HepG2 (cell line): Measurements from ENCODE around the gene IZUMO4. TPM values are rescaled to one million over a fixed set of nuclear protein-coding genes. Genes with fewer than 3 reads are reported as not detected.

Experiments used
- ATAC-seq: fragments of 200-7000 bp; cut with Tn5 transposase; 3 replicates; pipeline ENCODE4 v1.9.1; 2020; ENCODE audit warnings: mild to moderate bottlenecking, moderate library complexity
- BruUV-seq: library from RNA; stranded (reverse); fragments of 400-500 nt; replicated peaks from 2 replicates; lab custom pipeline; 2021; lab: Mats Ljungman, UMichigan
- CTCF ChIA-PET: fragments of 300-600 bp; formaldehyde crosslinking; extraction: SDS; loops from one replicate; lab custom pipeline; 2021; ENCODE audit warnings: low total read pairs, inconsistent platforms, low intra/inter-chr PET ratio; lab: Yijun Ruan, JAX
- POLR2A ChIA-PET: fragments of 350-600 bp; sonication (Branson Sonifier 250); formaldehyde crosslinking; loops from one replicate; lab custom pipeline; 2020; ENCODE audit warnings: antibody characterized with exemption, inconsistent platforms; lab: Yijun Ruan, JAX
- DNase-seq: peaks from one replicate; pipeline ENCODE4 v3.0.0-alpha.2; 2015; ENCODE audit warnings: low spot score
- FAIRE-seq: peaks from 3 replicates; lab custom pipeline; 2011; peaks lifted over from hg19 to GRCh38; lab: Jason Lieb, UNC
- H2AFZ ChIP-seq: one replicate; pipeline ENCODE4 v1.6.1; 2011; ENCODE audit warnings: low read length, inconsistent platforms
- H3K27ac ChIP-seq: fragments of 300-600 bp; 3 replicates; pipeline ENCODE4 v1.8.0; 2011; ENCODE audit warnings: mixed run types, mild to moderate bottlenecking, mixed read lengths, low read length, inconsistent platforms; ENCODE audit not compliant: insufficient read depth; ENCODE audit errors: extremely low read length
- H3K27me3 ChIP-seq, 2 experiments: fragments of 200-600 bp in 1 of 2; 2 replicates in 1 of 2; 3 replicates in 1 of 2; pipeline versions ENCODE4 v1.6.0 to v1.8.0; 2011; ENCODE audit warnings: low read length in 2 of 2, mild to moderate bottlenecking in 2 of 2, moderate library complexity in 2 of 2, inconsistent platforms in 1 of 2; ENCODE audit not compliant: insufficient read depth in 2 of 2, control insufficient read depth in 1 of 2
- H3K36me3 ChIP-seq, 2 experiments: fragments of 200-600 bp in 1 of 2; replicated peaks in 1 of 2; 2 replicates in 1 of 2; 3 replicates in 1 of 2; pipeline versions ENCODE4 v1.5.1 to v1.8.0; 2011; ENCODE audit warnings: low read length in 2 of 2, inconsistent platforms in 1 of 2; ENCODE audit not compliant: insufficient read depth in 2 of 2, control insufficient read depth in 1 of 2
- H3K4me1 ChIP-seq: 2 replicates; pipeline ENCODE4 v1.5.1; 2012; ENCODE audit warnings: low read length, inconsistent platforms; ENCODE audit not compliant: insufficient read depth
- H3K4me2 ChIP-seq: 2 replicates; pipeline ENCODE4 v1.6.0; 2011; ENCODE audit warnings: low read depth, low read length, inconsistent platforms
- H3K4me3 ChIP-seq, 3 experiments: fragments of 200-600 bp in 1 of 3; sonication (generic), shearing (Covaris generic) in 1 of 3; replicated peaks in 1 of 3; 2 replicates each; pipeline ENCODE4 v1.5.1; 2011 to 2016; ENCODE audit warnings: low read length in 3 of 3, inconsistent platforms in 2 of 3, low read depth in 2 of 3, mild to moderate bottlenecking in 2 of 3, control low read depth in 1 of 3, mixed read lengths in 1 of 3; ENCODE audit not compliant: insufficient read depth in 1 of 3
- H3K79me2 ChIP-seq: one replicate; pipeline ENCODE4 v1.6.1; 2011; ENCODE audit warnings: low read length, inconsistent platforms; ENCODE audit not compliant: insufficient read depth
- H3K9ac ChIP-seq: 2 replicates; pipeline ENCODE4 v1.6.0; 2011; ENCODE audit warnings: mild to moderate bottlenecking, low read depth, low read length, inconsistent platforms; ENCODE audit not compliant: insufficient read depth
- H3K9me3 ChIP-seq: 2 replicates; pipeline ENCODE4 v1.5.1; 2012; ENCODE audit warnings: mild to moderate bottlenecking, low read length
- H4K20me1 ChIP-seq: 2 replicates; pipeline ENCODE4 v1.6.0; 2011; ENCODE audit warnings: inconsistent platforms, mild to moderate bottlenecking, low read length, moderate library complexity; ENCODE audit not compliant: insufficient read depth
- GABPA ChIP-seq, 2 experiments: IDR thresholded peaks; 2 replicates each; pipeline ENCODE4 v1.6.1; 2011 to 2016; ENCODE audit warnings: low read depth in 2 of 2, low read length in 1 of 2, missing biosample characterization in 1 of 2, missing genetic modification characterization in 1 of 2
- RARA ChIP-seq: IDR thresholded peaks from 2 replicates; pipeline ENCODE4 v1.6.1; 2016; ENCODE audit warnings: missing genetic modification reagents, missing compliant biosample characterization
- SRF ChIP-seq: IDR thresholded peaks from 2 replicates; pipeline ENCODE4 v1.6.1; 2011; ENCODE audit warnings: mild to moderate bottlenecking, low read depth, low read length, moderate library complexity
- ZBTB38 ChIP-seq: sonication (generic); formaldehyde crosslinking; IDR thresholded peaks from 2 replicates; pipeline ENCODE4 v1.5.1; 2020; ENCODE audit warnings: mild to moderate bottlenecking, missing genetic modification reagents
- ZNF256 ChIP-seq: sonication (generic); formaldehyde crosslinking; conservative IDR thresholded peaks from 2 replicates; pipeline ENCODE4 v1.4.0; 2020; ENCODE audit warnings: missing genetic modification reagents
- ZNF382 ChIP-seq: sonication (generic); formaldehyde crosslinking; IDR thresholded peaks from 2 replicates; pipeline ENCODE4 v1.5.0; 2020; ENCODE audit warnings: missing genetic modification reagents, mild to moderate bottlenecking, borderline replicate concordance
- WGBS: methylation state at CpG from one replicate; pipeline ENCODE4 v1.1.6; 2017; ENCODE audit warnings: low lambda C conversion rate; 5-methylcytosine and 5-hydroxymethylcytosine counted together
- in situ Hi-C: cut with HindIII; loops from 2 replicates; pipeline ENCODE4 v1.10.0; 2017; ENCODE audit warnings: low pct_unique_long_range_greater_than_20kb; ENCODE audit not compliant: extremely low pct_ligation_motif_present
- intact Hi-C: fragments of 100-400 bp; cut with micrococcal nuclease; formaldehyde crosslinking; loops from one replicate; pipeline ENCODE4 v1.10.0; 2022; ENCODE audit not compliant: unreplicated experiment
- polyA plus RNA-seq, 8 experiments: library from polyadenylated mRNA; depleted of rRNA in 3 of 8; stranded (reverse) in 7 of 8; unstranded in 1 of 8; fragments of >200 nt; fragmentation: Illumina TruSeq in 4 of 8; extraction: Trizol in 4 of 8; gene quantifications; 2 replicates each; pipeline versions ENCODE4 v1.2.1 to v1.2.3, GENCODE V29; 2011 to 2016; ENCODE audit warnings: low read depth in 4 of 8, missing spikeins in 1 of 8, mixed read lengths in 1 of 8; ENCODE audit not compliant: insufficient read depth in 1 of 8
- total RNA-seq, 5 experiments: library from RNA; depleted of rRNA; stranded (reverse); fragments of >200 nt; fragmentation: Illumina TruSeq; extraction: Trizol; gene quantifications; 2 replicates each; pipeline ENCODE4 v1.2.3, GENCODE V29; 2016; ENCODE audit warnings: low read depth in 1 of 5
- TF ChIP-seq, protein P1 (sequence below): sonication (generic); formaldehyde crosslinking; IDR thresholded peaks from 2 replicates; pipeline ENCODE4 v1.4.0; 2020; ENCODE audit warnings: missing genetic modification reagents
- TF ChIP-seq, protein P2 (sequence below): sonication (generic); formaldehyde crosslinking; conservative IDR thresholded peaks from 2 replicates; pipeline ENCODE4 v1.4.0; 2020; ENCODE audit warnings: missing genetic modification reagents
- TF ChIP-seq, protein P3 (sequence below): fragments of 450-650 bp; IDR thresholded peaks from 2 replicates; pipeline ENCODE4 v1.6.1; 2016
- TF ChIP-seq, protein P4 (sequence below): sonication (generic); formaldehyde crosslinking; IDR thresholded peaks from 2 replicates; pipeline ENCODE4 v1.5.1; 2020; ENCODE audit warnings: mild to moderate bottlenecking, missing genetic modification reagents, moderate library complexity

Gene IZUMO4
- total and polyA plus RNA-seq, 2 of the 13 experiments (the other 11 are each of a cell fraction or from before 2014, with no cell fraction given), result 0.77 to 3.9 TPM

DNA sequence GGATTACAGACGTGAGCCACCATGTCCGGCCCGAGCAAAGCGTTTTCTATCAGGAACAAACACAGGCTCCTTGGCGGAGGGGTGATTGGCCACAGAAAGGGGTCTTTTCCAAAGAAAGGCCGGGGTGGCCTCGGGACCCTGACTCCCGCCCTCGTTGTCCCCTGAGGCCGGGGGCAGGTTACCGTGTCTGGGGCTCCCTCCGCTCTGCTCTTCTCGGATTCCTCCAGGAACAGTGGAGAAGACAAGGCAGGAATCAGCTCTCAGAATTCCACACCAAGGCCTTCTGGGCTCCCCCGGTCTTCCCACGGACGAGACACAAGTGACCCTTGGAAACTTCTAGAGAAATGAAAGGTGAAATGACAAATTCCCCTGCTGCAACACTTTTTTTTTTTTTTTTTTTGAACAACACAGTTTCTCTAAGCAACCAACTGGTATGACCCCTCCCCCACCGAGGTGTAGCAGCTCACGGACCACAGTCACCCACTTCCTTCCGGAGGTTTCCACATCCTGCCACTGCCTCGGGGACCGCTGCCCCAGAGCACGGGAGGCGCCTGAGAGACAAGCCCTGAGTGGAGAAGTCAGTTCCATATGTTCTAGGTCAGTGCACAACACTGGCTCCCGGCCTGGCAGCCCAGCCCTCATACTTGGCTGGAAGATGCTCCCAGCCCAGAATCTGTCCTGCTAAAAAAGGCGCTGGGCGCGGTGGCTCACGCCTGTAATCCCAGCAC, 11.6 kb upstream of the IZUMO4 start:
- Histone ChIP-seq H3K27ac (no peak overlapping the region), H3K4me2 (no peak overlapping the region), H3K9me3 (no peaks in the 10 kb centered on the region), H3K9ac (no peak overlapping the region), H3K27me3 (no peaks in the 10 kb centered on the region), H3K79me2 (no peaks in the 10 kb centered on the region), H3K4me3 (no peak overlapping the region), H3K36me3 (no peaks in the 10 kb centered on the region; a peak in 1 of 5 replicates), H4K20me1 (no peaks in the 10 kb centered on the region), H2AFZ (no peak overlapping the region), H3K4me1 (peaks cover 56% of the 10 kb centered on the region)
- ChIA-PET POLR2A (no interaction called here), CTCF (no interaction called here)
- intact Hi-C loops (no loop called here), in situ Hi-C loops (no loop called here)
- FAIRE-seq (no peak), ATAC-seq (no peak), DNase-seq (no peak)
- 95% methylated on average over 27 of the region's 28 CpGs for whole genome bisulfite sequencing
- no peak for TF ChIP-seq SRF
- no peak for TF ChIP-seq GABPA (IDR thresholded peaks at IDR 0.05; ENCODE audit: low read depth, low read length)
- peak; percentile 55 for TF ChIP-seq GABPA (CRISPR knock-in tag; IDR thresholded peaks at IDR 0.05; ENCODE audit: low read depth)
- TF ChIP-seq, protein P1, sequence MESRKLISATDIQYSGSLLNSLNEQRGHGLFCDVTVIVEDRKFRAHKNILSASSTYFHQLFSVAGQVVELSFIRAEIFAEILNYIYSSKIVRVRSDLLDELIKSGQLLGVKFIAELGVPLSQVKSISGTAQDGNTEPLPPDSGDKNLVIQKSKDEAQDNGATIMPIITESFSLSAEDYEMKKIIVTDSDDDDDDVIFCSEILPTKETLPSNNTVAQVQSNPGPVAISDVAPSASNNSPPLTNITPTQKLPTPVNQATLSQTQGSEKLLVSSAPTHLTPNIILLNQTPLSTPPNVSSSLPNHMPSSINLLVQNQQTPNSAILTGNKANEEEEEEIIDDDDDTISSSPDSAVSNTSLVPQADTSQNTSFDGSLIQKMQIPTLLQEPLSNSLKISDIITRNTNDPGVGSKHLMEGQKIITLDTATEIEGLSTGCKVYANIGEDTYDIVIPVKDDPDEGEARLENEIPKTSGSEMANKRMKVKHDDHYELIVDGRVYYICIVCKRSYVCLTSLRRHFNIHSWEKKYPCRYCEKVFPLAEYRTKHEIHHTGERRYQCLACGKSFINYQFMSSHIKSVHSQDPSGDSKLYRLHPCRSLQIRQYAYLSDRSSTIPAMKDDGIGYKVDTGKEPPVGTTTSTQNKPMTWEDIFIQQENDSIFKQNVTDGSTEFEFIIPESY (CRISPR knock-in tag), result peak; percentile 45; the same call in 1 of the 2 replicates
- TF ChIP-seq ZBTB38 (CRISPR knock-in tag), result peak; percentile 53; the same call in 1 of the 2 replicates
- TF ChIP-seq, protein P2, sequence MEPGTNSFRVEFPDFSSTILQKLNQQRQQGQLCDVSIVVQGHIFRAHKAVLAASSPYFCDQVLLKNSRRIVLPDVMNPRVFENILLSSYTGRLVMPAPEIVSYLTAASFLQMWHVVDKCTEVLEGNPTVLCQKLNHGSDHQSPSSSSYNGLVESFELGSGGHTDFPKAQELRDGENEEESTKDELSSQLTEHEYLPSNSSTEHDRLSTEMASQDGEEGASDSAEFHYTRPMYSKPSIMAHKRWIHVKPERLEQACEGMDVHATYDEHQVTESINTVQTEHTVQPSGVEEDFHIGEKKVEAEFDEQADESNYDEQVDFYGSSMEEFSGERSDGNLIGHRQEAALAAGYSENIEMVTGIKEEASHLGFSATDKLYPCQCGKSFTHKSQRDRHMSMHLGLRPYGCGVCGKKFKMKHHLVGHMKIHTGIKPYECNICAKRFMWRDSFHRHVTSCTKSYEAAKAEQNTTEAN (CRISPR knock-in tag), result no peak
- no peak for TF ChIP-seq RARA (CRISPR knock-in tag)
- TF ChIP-seq, protein P3, sequence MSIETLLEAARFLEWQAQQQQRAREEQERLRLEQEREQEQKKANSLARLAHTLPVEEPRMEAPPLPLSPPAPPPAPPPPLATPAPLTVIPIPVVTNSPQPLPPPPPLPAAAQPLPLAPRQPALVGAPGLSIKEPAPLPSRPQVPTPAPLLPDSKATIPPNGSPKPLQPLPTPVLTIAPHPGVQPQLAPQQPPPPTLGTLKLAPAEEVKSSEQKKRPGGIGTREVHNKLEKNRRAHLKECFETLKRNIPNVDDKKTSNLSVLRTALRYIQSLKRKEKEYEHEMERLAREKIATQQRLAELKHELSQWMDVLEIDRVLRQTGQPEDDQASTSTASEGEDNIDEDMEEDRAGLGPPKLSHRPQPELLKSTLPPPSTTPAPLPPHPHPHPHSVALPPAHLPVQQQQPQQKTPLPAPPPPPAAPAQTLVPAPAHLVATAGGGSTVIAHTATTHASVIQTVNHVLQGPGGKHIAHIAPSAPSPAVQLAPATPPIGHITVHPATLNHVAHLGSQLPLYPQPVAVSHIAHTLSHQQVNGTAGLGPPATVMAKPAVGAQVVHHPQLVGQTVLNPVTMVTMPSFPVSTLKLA, result no peak
- TF ChIP-seq, protein P4, sequence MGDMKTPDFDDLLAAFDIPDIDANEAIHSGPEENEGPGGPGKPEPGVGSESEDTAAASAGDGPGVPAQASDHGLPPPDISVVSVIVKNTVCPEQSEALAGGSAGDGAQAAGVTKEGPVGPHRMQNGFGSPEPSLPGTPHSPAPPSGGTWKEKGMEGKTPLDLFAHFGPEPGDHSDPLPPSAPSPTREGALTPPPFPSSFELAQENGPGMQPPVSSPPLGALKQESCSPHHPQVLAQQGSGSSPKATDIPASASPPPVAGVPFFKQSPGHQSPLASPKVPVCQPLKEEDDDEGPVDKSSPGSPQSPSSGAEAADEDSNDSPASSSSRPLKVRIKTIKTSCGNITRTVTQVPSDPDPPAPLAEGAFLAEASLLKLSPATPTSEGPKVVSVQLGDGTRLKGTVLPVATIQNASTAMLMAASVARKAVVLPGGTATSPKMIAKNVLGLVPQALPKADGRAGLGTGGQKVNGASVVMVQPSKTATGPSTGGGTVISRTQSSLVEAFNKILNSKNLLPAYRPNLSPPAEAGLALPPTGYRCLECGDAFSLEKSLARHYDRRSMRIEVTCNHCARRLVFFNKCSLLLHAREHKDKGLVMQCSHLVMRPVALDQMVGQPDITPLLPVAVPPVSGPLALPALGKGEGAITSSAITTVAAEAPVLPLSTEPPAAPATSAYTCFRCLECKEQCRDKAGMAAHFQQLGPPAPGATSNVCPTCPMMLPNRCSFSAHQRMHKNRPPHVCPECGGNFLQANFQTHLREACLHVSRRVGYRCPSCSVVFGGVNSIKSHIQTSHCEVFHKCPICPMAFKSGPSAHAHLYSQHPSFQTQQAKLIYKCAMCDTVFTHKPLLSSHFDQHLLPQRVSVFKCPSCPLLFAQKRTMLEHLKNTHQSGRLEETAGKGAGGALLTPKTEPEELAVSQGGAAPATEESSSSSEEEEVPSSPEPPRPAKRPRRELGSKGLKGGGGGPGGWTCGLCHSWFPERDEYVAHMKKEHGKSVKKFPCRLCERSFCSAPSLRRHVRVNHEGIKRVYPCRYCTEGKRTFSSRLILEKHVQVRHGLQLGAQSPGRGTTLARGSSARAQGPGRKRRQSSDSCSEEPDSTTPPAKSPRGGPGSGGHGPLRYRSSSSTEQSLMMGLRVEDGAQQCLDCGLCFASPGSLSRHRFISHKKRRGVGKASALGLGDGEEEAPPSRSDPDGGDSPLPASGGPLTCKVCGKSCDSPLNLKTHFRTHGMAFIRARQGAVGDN (CRISPR knock-in tag), result peak; percentile 49; the same call in 1 of the 2 replicates
- no peak for TF ChIP-seq ZNF382 (CRISPR knock-in tag)
- no peak for TF ChIP-seq ZNF256 (CRISPR knock-in tag)
- no TSS peak for BruUV-seq
